CD14-positive monocyte (primary cell): ENCODE measurements around the gene PI4K2A. TPM values are rescaled to one million over a fixed set of nuclear protein-coding genes. Genes with fewer than 3 reads are reported as not detected.

Experiments used
- DNase-seq, 3 donors: peaks; one replicate each; pipeline ENCODE4 v3.0.0-alpha.2; 2011 to 2022
- H2AFZ ChIP-seq: 2 replicates; pipeline ENCODE4 v1.6.0; 2012; ENCODE audit warnings: mild to moderate bottlenecking, low read depth, low read length, inconsistent platforms; ENCODE audit not compliant: insufficient read depth, poor library complexity, severe bottlenecking
- H3K27ac ChIP-seq, 2 donors: 1 replicate in 1 of 2; 2 replicates in 1 of 2; pipeline ENCODE4 v1.5.1; 2012 to 2013; ENCODE audit warnings: low read length in 2 of 2, control low read depth in 1 of 2, inconsistent platforms in 1 of 2, low read depth in 1 of 2, mild to moderate bottlenecking in 1 of 2
- H3K27me3 ChIP-seq, 2 donors: one replicate each; pipeline versions ENCODE4 v1.6.0 to v1.6.1; 2011 to 2013; ENCODE audit warnings: low read length in 2 of 2; ENCODE audit not compliant: control insufficient read depth in 2 of 2, insufficient read depth in 2 of 2
- H3K36me3 ChIP-seq, 2 donors: replicated peaks in 1 of 2; 1 replicate in 1 of 2; 2 replicates in 1 of 2; pipeline versions ENCODE4 v1.5.1 to v1.6.1; 2012 to 2013; ENCODE audit warnings: low read length in 2 of 2, control low read depth in 1 of 2, inconsistent platforms in 1 of 2, mild to moderate bottlenecking in 1 of 2; ENCODE audit not compliant: insufficient read depth in 2 of 2, control insufficient read depth in 1 of 2
- H3K4me1 ChIP-seq, 2 donors: 1 replicate in 1 of 2; 2 replicates in 1 of 2; pipeline versions ENCODE4 v1.5.1 to v1.6.1; 2012 to 2013; ENCODE audit warnings: low read length in 2 of 2, control low read depth in 1 of 2, inconsistent platforms in 1 of 2, mild to moderate bottlenecking in 1 of 2, moderate library complexity in 1 of 2; ENCODE audit not compliant: insufficient read depth in 2 of 2, control insufficient read depth in 1 of 2
- H3K4me2 ChIP-seq: replicated peaks from 2 replicates; pipeline ENCODE3; 2012; ENCODE audit warnings: low read length, moderate library complexity, mild to moderate bottlenecking; ENCODE audit not compliant: poor library complexity, severe bottlenecking; ENCODE audit errors: extremely low read depth
- H3K4me3 ChIP-seq, 3 experiments: fragments of 200-600 bp in 1 of 3; sonication (generic) in 1 of 3; replicated peaks in 1 of 3; 1 replicate in 2 of 3; 2 replicates in 1 of 3; pipeline ENCODE4 v1.5.1; 2011 to 2013; ENCODE audit warnings: low read length in 3 of 3, mild to moderate bottlenecking in 3 of 3, control low read depth in 2 of 3, low read depth in 2 of 3, inconsistent platforms in 1 of 3, moderate library complexity in 1 of 3
- H3K79me2 ChIP-seq: 2 replicates; pipeline ENCODE4 v1.6.0; 2012; ENCODE audit warnings: mild to moderate bottlenecking, control low read depth, inconsistent platforms, low read length, moderate library complexity; ENCODE audit not compliant: insufficient read depth
- H3K9ac ChIP-seq: 2 replicates; pipeline ENCODE4 v1.6.0; 2017; ENCODE audit warnings: low read length, mild to moderate bottlenecking; ENCODE audit not compliant: insufficient read depth, poor library complexity, severe bottlenecking
- H3K9me3 ChIP-seq, 2 donors: replicated peaks in 1 of 2; 1 replicate in 1 of 2; 2 replicates in 1 of 2; pipeline versions ENCODE4 v1.5.1 to v1.6.1; 2012 to 2013; ENCODE audit warnings: low read length in 2 of 2, control low read depth in 1 of 2; ENCODE audit not compliant: control insufficient read depth in 1 of 2, insufficient read depth in 1 of 2
- H4K20me1 ChIP-seq: 2 replicates; pipeline ENCODE4 v1.6.0; 2012; ENCODE audit warnings: mild to moderate bottlenecking, low read length, control low read depth, moderate library complexity; ENCODE audit not compliant: insufficient read depth
- H3K27ac Mint-ChIP-seq, 7 donors: one replicate each; pipeline ENCODE4 v1.8.0; 2020; ENCODE audit warnings: mild to moderate bottlenecking in 7 of 7, mixed read lengths in 7 of 7, moderate library complexity in 6 of 7, inconsistent platforms in 2 of 7
- H3K27me3 Mint-ChIP-seq, 3 donors: one replicate each; pipeline ENCODE4 v1.8.0; 2021 to 2022; ENCODE audit warnings: low read depth in 3 of 3, mild to moderate bottlenecking in 3 of 3, mixed read lengths in 3 of 3, moderate library complexity in 3 of 3, inconsistent platforms in 1 of 3
- H3K36me3 Mint-ChIP-seq, 2 donors: one replicate each; pipeline ENCODE4 v1.8.0; 2020; ENCODE audit warnings: mixed read lengths in 2 of 2, inconsistent platforms in 1 of 2, mild to moderate bottlenecking in 1 of 2
- H3K4me1 Mint-ChIP-seq: one replicate; pipeline ENCODE4 v1.8.0; 2020; ENCODE audit warnings: mild to moderate bottlenecking, mixed read lengths
- H3K4me3 Mint-ChIP-seq, 2 donors: one replicate each; pipeline ENCODE4 v1.8.0; 2020; ENCODE audit warnings: mild to moderate bottlenecking in 2 of 2, mixed read lengths in 2 of 2, moderate library complexity in 1 of 2
- H3K9me3 Mint-ChIP-seq, 7 donors: one replicate each; pipeline ENCODE4 v1.8.0; 2020 to 2022; ENCODE audit warnings: mixed read lengths in 7 of 7, mild to moderate bottlenecking in 6 of 7, moderate library complexity in 6 of 7, inconsistent platforms in 2 of 7
- CTCF ChIP-seq: fragments of 200-600 bp; IDR thresholded peaks from one replicate; pipeline ENCODE4 v1.8.0; 2022; ENCODE audit warnings: antibody characterized with exemption, mild to moderate bottlenecking
- WGBS: methylation state at CpG from one replicate; pipeline ENCODE4 v1.1.5; 2013; ENCODE audit warnings: missing lambda C conversion rate; ENCODE audit not compliant: insufficient coverage; 5-methylcytosine and 5-hydroxymethylcytosine counted together
- intact Hi-C, 2 donors: fragments of 100-400 bp; cut with micrococcal nuclease; formaldehyde crosslinking; loops; one replicate each; pipeline versions ENCODE4 v1.15.0 to v1.15.1; 2023
- polyA plus RNA-seq, 3 donors: library from polyadenylated mRNA; depleted of rRNA in 1 of 3; unstranded in 2 of 3; stranded (reverse) in 1 of 3; fragments of 300-500 nt in 2 of 3; fragments of >200 nt in 1 of 3; fragmentation: Illumina TruSeq in 2 of 3; gene quantifications; 1 replicate in 2 of 3; 2 replicates in 1 of 3; pipeline ENCODE4 v1.2.3, GENCODE V29; 2012 to 2021

PI4K2A gene
- polyA plus RNA-seq, 3 donors, result 5.8 to 16.4 (median 6.7) TPM

- no CpG with 5 or more reads among the region's 4 CpGs for WGBS
- Mint-ChIP-seq H3K27ac (no peak overlapping the region), H3K9me3 (peaks cover 0 to 1% (median 0%) of the 10 kb centered on the region in 7 donors)
These were observed 21.7 kb upstream of the PI4K2A start for GRCh38 chr10:97618733-97619132.

GRCh38 chr10:97623277-97623676 lies 17.2 kb upstream of the PI4K2A start:
- Mint-ChIP-seq H3K27me3 (peaks cover 2 to 3% (median 3%) of the 10 kb centered on the region in 3 donors), H3K4me3 (no peak overlapping the region), H3K9me3 (peaks cover 0 to 1% (median 0%) of the 10 kb centered on the region in 7 donors), H3K27ac (no peak overlapping the region), H3K4me1 (no peaks in the 10 kb centered on the region), H3K36me3 (no peaks in the 10 kb centered on the region)
- no peak overlapping the region for H3K4me2 ChIP-seq
- DNase-seq, result no peak
- H3K4me3 ChIP-seq, result no peak overlapping the region
- H3K36me3 ChIP-seq, result no peaks in the 10 kb centered on the region
- no peaks in the 10 kb centered on the region for H3K9me3 ChIP-seq
- no peaks in the 10 kb centered on the region for H3K4me1 ChIP-seq
- TF ChIP-seq CTCF, result no peak
- H3K9ac ChIP-seq, result no peak overlapping the region
- H2AFZ ChIP-seq, result no peak overlapping the region
- H4K20me1 ChIP-seq, result no peaks in the 10 kb centered on the region
- 100% methylated on average over 1 of the region's 1 CpG for WGBS
- no peak overlapping the region for H3K27ac ChIP-seq
- H3K79me2 ChIP-seq, result no peaks in the 10 kb centered on the region
- intact Hi-C loops, result no loop called here
- H3K27me3 ChIP-seq, result no peaks in the 10 kb centered on the region

More at GRCh38 chr10:97618733-97619132, 21.7 kb upstream of the PI4K2A start:
- Histone ChIP-seq H3K9ac (no peak overlapping the region), H3K27ac (no peak overlapping the region), H3K36me3 (no peaks in the 10 kb centered on the region), H3K79me2 (no peaks in the 10 kb centered on the region), H3K27me3 (no peaks in the 10 kb centered on the region), H3K4me3 (no peak overlapping the region), H2AFZ (no peak overlapping the region), H3K4me2 (no peak overlapping the region), H3K9me3 (no peaks in the 10 kb centered on the region), H3K4me1 (no peaks in the 10 kb centered on the region), H4K20me1 (no peaks in the 10 kb centered on the region)
- H3K27me3 Mint-ChIP-seq, result peaks cover 0 to 3% (median 2%) of the 10 kb centered on the region in 3 donors
- no peak for DNase-seq
- H3K4me3 Mint-ChIP-seq, result no peak overlapping the region
- intact Hi-C loops, result no loop called here
- H3K4me1 Mint-ChIP-seq, result no peaks in the 10 kb centered on the region
- no peaks in the 10 kb centered on the region for H3K36me3 Mint-ChIP-seq
- TF ChIP-seq CTCF, result no peak
